Heart left ventricle (tissue), 13 donors: Measurements from ENCODE around the gene PAQR4.

Source experiments
- CTCF ChIP-seq, 12 donors: fragments of 200-600 bp; sonication (generic) in 4 of 12; IDR thresholded peaks; one replicate each; pipeline versions ENCODE4 v1.5.0 to v1.8.0; 2018 to 2022; ENCODE audit warnings: antibody characterized with exemption in 12 of 12, mild to moderate bottlenecking in 5 of 12
- POLR2A ChIP-seq, 2 donors: fragments of 450-650 bp; IDR thresholded peaks; one replicate each; pipeline ENCODE4 v1.6.1; 2017; ENCODE audit warnings: antibody characterized with exemption in 2 of 2, mild to moderate bottlenecking in 2 of 2, moderate library complexity in 2 of 2
- donor health status: ischemic (EF 13 %, LVEDD 7.1; RV severe dilation, severe dysfunction).
- donor health status: DM: no; HTN: yes; CAD: no.
- donor health status: DM: no; HTN: no; CAD: no.
- donor health status: ischemic (EF 25% LVEDD 6.9; RV normal size, moderate dysfunction).
- donor health status: ischemic (EF 25% LVEDD 5.7; RV mildly dilated, moderate dysfunction).
- donor health status: ischemic (EF 35%, LVEDD 5.7; RV mildly dilated, moderate dysfunction).
- donor health status: nonischemic (EF 11% LVEDD 7.7; RV severe dilation, severe dysfunction).
- donor health status: DM: yes; HTN: yes; CAD: no.
- donor health status: PGD.
- donor health status: ischemic (EF 29% LVEDD 5.4; RV normal size, mild dysfunction).
- donor health status: nonischemic (EF 23%, LVEDD 6.1; RV moderate dilation, normal function).

GRCh38 chr16:2985893-2986355, 16.8 kb downstream of the PAQR4 start:
- TF ChIP-seq CTCF (IDR thresholded peaks at IDR 0.05): no peak
- no peak for TF ChIP-seq POLR2A (IDR thresholded peaks at IDR 0.05)
